SK-N-SH (cell line): ENCODE data around the gene TYW1B. TPM values are rescaled to one million over a fixed set of nuclear protein-coding genes. Genes with fewer than 3 reads are reported as not detected.
"Not testable (repeated sequence)": the region's sequence is repeated elsewhere in the genome, so short reads cannot be mapped to it uniquely, and the experiment has no call there.

Experiments
- CTCF ChIA-PET: fragments of 300-600, 350-600 bp; formaldehyde crosslinking; extraction: SDS; loops from one replicate; lab custom pipeline; 2021; lab: Yijun Ruan, JAX
- POLR2A ChIA-PET: fragments of 350-600 bp; sonication (Branson Sonifier 250); formaldehyde crosslinking; extraction: SDS; loops from one replicate; lab custom pipeline; 2020; ENCODE audit warnings: antibody characterized with exemption, inconsistent platforms; lab: Yijun Ruan, JAX
- DNase-seq: peaks from one replicate; pipeline ENCODE4 v3.0.0; 2012
- H2AFZ ChIP-seq: fragments of 200-600 bp; sonication (generic); 2 replicates; pipeline ENCODE4 v1.8.1; 2016; ENCODE audit warnings: antibody characterized with exemption, mild to moderate bottlenecking, low read depth
- H3F3A ChIP-seq: fragments of 200-600 bp; sonication (generic); replicated peaks from 2 replicates; pipeline ENCODE3; 2016; ENCODE audit warnings: antibody characterized with exemption, mild to moderate bottlenecking; ENCODE audit not compliant: insufficient read depth
- H3K27ac ChIP-seq, 2 experiments: fragments of 200-500 bp in 1 of 2; fragments of 200-600 bp in 1 of 2; sonication (Bioruptor generic) in 1 of 2; sonication (generic), shearing (Covaris generic) in 1 of 2; 2 replicates each; pipeline versions ENCODE4 v1.5.1 to v1.6.1; 2014 to 2016; ENCODE audit warnings: low read depth in 2 of 2, inconsistent platforms in 1 of 2, low read length in 1 of 2, mild to moderate bottlenecking in 1 of 2, mixed read lengths in 1 of 2
- H3K27me3 ChIP-seq: fragments of 200-600 bp; sonication (generic), shearing (Covaris generic); 2 replicates; pipeline ENCODE4 v1.6.1; 2016; ENCODE audit warnings: mixed run types; ENCODE audit not compliant: insufficient read depth
- H3K36me3 ChIP-seq, 2 experiments: fragments of 200-500 bp in 1 of 2; fragments of 200-600 bp in 1 of 2; sonication (Bioruptor generic) in 1 of 2; sonication (generic) in 1 of 2; replicated peaks in 1 of 2; 2 replicates each; pipeline versions ENCODE3 to v1.5.1; 2014 to 2016; ENCODE audit warnings: low read length in 1 of 2, mild to moderate bottlenecking in 1 of 2; ENCODE audit not compliant: insufficient read depth in 2 of 2, control insufficient read depth in 1 of 2
- H3K4me1 ChIP-seq, 2 experiments: fragments of 200-500 bp in 1 of 2; fragments of 200-600 bp in 1 of 2; sonication (Bioruptor generic) in 1 of 2; sonication (generic), shearing (Covaris generic) in 1 of 2; 2 replicates each; pipeline versions ENCODE4 v1.5.1 to v1.6.1; 2014 to 2016; ENCODE audit warnings: low read depth in 1 of 2, low read length in 1 of 2, mixed run types in 1 of 2; ENCODE audit not compliant: insufficient read depth in 2 of 2, control insufficient read depth in 1 of 2
- H3K4me2 ChIP-seq: fragments of 200-600 bp; sonication (generic), shearing (Covaris generic); 2 replicates; pipeline ENCODE4 v1.6.1; 2017; ENCODE audit warnings: mixed run types
- H3K4me3 ChIP-seq, 2 experiments: fragments of 200-500 bp in 1 of 2; fragments of 200-600 bp in 1 of 2; sonication (Bioruptor generic) in 1 of 2; sonication (generic), shearing (Covaris generic) in 1 of 2; 2 replicates each; pipeline versions ENCODE4 v1.5.1 to v1.8.1; 2014 to 2016; ENCODE audit warnings: low read depth in 2 of 2, inconsistent platforms in 1 of 2, low read length in 1 of 2, mild to moderate bottlenecking in 1 of 2, mixed read lengths in 1 of 2, moderate library complexity in 1 of 2
- H3K79me2 ChIP-seq: fragments of 200-600 bp; sonication (generic); 2 replicates; pipeline ENCODE4 v1.8.1; 2017; ENCODE audit warnings: mild to moderate bottlenecking; ENCODE audit not compliant: insufficient read depth
- H3K9ac ChIP-seq: fragments of 200-600 bp; sonication (generic); 2 replicates; pipeline ENCODE4 v1.6.1; 2017; ENCODE audit warnings: mixed run types
- H3K9me2 ChIP-seq: fragments of 200-600 bp; sonication (generic); 2 replicates; pipeline ENCODE4 v1.6.1; 2017; ENCODE audit warnings: mixed run types
- H3K9me3 ChIP-seq: fragments of 200-600 bp; sonication (generic); 2 replicates; pipeline ENCODE4 v1.6.1; 2017; ENCODE audit warnings: mixed run types, mild to moderate bottlenecking, moderate library complexity
- H4K20me1 ChIP-seq: fragments of 200-600 bp; sonication (generic); 2 replicates; pipeline ENCODE4 v1.6.1; 2017; ENCODE audit warnings: mild to moderate bottlenecking, mixed run types; ENCODE audit not compliant: insufficient read depth
- EP300 ChIP-seq, 2 experiments: IDR thresholded peaks; 2 replicates each; pipeline versions ENCODE4 v1.4.0 to v1.6.1; 2012; ENCODE audit warnings: borderline replicate concordance in 1 of 2, low read depth in 1 of 2, low read length in 1 of 2
- JUND ChIP-seq: IDR thresholded peaks from 2 replicates; pipeline ENCODE4 v1.4.0; 2012
- RCOR1 ChIP-seq: fragments of 150-350 bp; IDR thresholded peaks from 2 replicates; pipeline ENCODE4 v1.6.1; 2017; ENCODE audit warnings: antibody characterized with exemption, low read length
- TCF12 ChIP-seq: IDR thresholded peaks from 2 replicates; pipeline ENCODE4 v1.4.0; 2012
- WGBS: methylation state at CpG from one replicate; pipeline ENCODE4 v1.1.6; 2017; ENCODE audit warnings: low lambda C conversion rate; 5-methylcytosine and 5-hydroxymethylcytosine counted together
- polyA plus RNA-seq, 3 experiments: library from polyadenylated mRNA; depleted of rRNA; stranded (reverse); fragments of >200 nt; gene quantifications; 2 replicates each; pipeline ENCODE4 v1.2.3, GENCODE V29; 2012

The TYW1B gene
- polyA plus RNA-seq, 1 of the 3 experiments (the other 2 are of a cell fraction): 1.4 TPM

GRCh38 chr7:72681211-72681610 is 146.8 kb downstream of the TYW1B start:
- Histone ChIP-seq H3F3A (peaks cover 48% of the 10 kb centered on the region), H3K4me1 (peaks cover 17 to 25% of the 10 kb centered on the region in 2 experiments; a peak in 3 of 4 replicates)
- H4K20me1 ChIP-seq, CTCF ChIA-PET, H3K4me2 ChIP-seq, DNase-seq, POLR2A ChIA-PET, H3K9me3 ChIP-seq, H3K36me3 ChIP-seq, H3K9ac ChIP-seq, H3K27me3 ChIP-seq, H2AFZ ChIP-seq, H3K9me2 ChIP-seq, H3K79me2 ChIP-seq, H3K4me3 ChIP-seq, H3K27ac ChIP-seq: not testable (repeated sequence)
- 88% methylated on average over 4 of the region's 4 CpGs for WGBS

DNA sequence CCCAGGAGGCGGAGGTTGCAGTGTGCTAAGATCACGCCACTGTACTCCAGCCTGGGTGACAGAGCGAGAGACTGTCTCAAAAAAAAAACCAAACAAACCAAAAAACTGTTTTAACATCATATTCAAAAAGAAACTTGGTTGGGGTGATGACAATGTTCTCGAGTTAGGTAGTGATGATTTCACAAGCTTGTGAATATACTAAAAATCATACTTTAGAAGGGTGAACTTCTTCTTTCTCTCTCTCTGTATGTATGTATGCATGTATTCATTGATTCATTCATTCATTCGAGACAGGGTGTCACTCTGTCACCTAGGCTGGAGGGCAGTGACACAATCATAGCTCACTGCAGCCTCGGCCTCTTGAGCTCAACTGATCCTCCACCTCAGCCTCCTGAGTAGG is 151.1 kb downstream of the TYW1B start:
- H3K27me3 ChIP-seq, H3K4me1 ChIP-seq, H3K4me2 ChIP-seq, H3K9me3 ChIP-seq, DNase-seq, H3K9ac ChIP-seq, H3K79me2 ChIP-seq, H2AFZ ChIP-seq, H3K4me3 ChIP-seq, H4K20me1 ChIP-seq, H3K9me2 ChIP-seq, CTCF ChIA-PET, H3K36me3 ChIP-seq, POLR2A ChIA-PET: not testable (repeated sequence)
- WGBS: 94% methylated on average over 6 of the region's 6 CpGs
- H3K27ac ChIP-seq: peak overlapping the region in 1 of 2 experiments; percentile 54; a peak in 3 of 4 replicates
- H3F3A ChIP-seq: peaks cover 15% of the 10 kb centered on the region

DNA sequence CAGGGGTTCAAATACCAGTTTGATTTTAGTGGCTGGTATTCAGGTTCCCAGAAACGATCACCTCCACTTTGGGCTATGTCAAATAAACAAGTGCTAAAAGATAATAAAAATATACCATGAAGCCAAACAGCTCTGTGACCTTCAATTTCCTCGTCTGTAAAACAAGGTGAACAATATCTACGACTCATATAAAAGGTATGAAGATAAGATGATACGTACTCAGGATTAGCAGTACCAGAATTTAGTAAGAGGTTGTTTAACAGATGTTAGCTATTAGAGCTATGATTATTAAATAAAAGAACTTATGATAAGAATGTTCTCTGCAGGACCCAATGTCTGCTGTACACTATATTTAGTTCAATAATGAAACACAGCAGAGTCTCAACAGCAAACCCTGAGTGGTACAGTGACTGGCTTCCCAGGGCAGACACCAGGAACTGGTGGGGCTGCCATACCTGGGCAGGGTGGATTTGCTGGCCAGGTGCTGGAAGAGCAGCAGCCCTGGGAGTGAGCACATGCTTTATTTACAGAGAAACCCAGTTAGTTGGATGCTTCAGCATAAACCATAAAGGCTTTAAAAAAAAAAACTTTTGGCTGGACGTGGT is 151.8 kb downstream of the TYW1B start:
- H3K4me3 ChIP-seq, H2AFZ ChIP-seq, H3K36me3 ChIP-seq, H3K9me2 ChIP-seq, H3K27me3 ChIP-seq, POLR2A ChIA-PET, H3K4me1 ChIP-seq, H3K9ac ChIP-seq, H4K20me1 ChIP-seq, H3K9me3 ChIP-seq, CTCF ChIA-PET, H3K79me2 ChIP-seq, H3K4me2 ChIP-seq: not testable (repeated sequence)
- Histone ChIP-seq H3F3A (peaks cover 15% of the 10 kb centered on the region), H3K27ac (peak overlapping the region; percentile 58 to 60; a peak in 3 of 4 replicates)
- DNase-seq: peak; percentile 38
- 20% methylated on average over 5 of the region's 5 CpGs for WGBS
- TF ChIP-seq EP300 (IDR thresholded peaks at IDR 0.05; ENCODE audit: borderline replicate concordance in 1 of 2, low read depth in 1 of 2, low read length in 1 of 2) (peak; percentile 18 to 51; a peak in 3 of 4 replicates), TCF12 (peak; percentile 73), JUND (0 out of 2 replicates have a peak, but pooled peaks have one; percentile 10), RCOR1 (0 out of 2 replicates have a peak, but pooled peaks have one; percentile 56)

GRCh38 chr7:72675686-72676085 is 152.3 kb downstream of the TYW1B start:
- H3K9me3 ChIP-seq, H3K27me3 ChIP-seq, H4K20me1 ChIP-seq, DNase-seq, H3K9me2 ChIP-seq, H3K4me3 ChIP-seq, H2AFZ ChIP-seq, H3K9ac ChIP-seq, H3K4me2 ChIP-seq, H3K36me3 ChIP-seq, H3K4me1 ChIP-seq, CTCF ChIA-PET, POLR2A ChIA-PET, H3K79me2 ChIP-seq: not testable (repeated sequence)
- peak overlapping the region; percentile 17 to 60; a peak in 3 of 4 replicates for H3K27ac ChIP-seq
- WGBS: 80% methylated on average over 2 of the region's 2 CpGs
- H3F3A ChIP-seq: peaks cover 15% of the 10 kb centered on the region
